Activated CD8-positive, alpha-beta T cell treated with anti-CD3 and anti-CD28 coated beads, Interleukin-2, amount 10 ng/mL, durations not matched to agents 7 days and 5 days (primary cell): ENCODE measurements around the gene FHOD3. TPM values are rescaled to one million over a fixed set of nuclear protein-coding genes. Genes with fewer than 3 reads are reported as not detected.
A peak's percentile ranks its signal among the peaks of the same experiment; 100 is the strongest.

Source experiments
- ATAC-seq: fragments of 150-1000 bp; cut with Tn5 transposase; one replicate; pipeline ENCODE4 v1.10.0; 2021; ENCODE audit warnings: moderate library complexity
- CTCF ChIA-PET: fragments of 350-600 bp; sonication (Branson Sonifier 250); formaldehyde crosslinking; loops from one replicate; lab custom pipeline; 2021; ENCODE audit warnings: antibody characterized with exemption; lab: Charles Lee
- POLR2A ChIA-PET: fragments of 350-600 bp; sonication (Branson Sonifier 250); formaldehyde crosslinking; loops from one replicate; lab custom pipeline; 2021; ENCODE audit warnings: antibody characterized with exemption; lab: Charles Lee
- DNase-seq: peaks from one replicate; pipeline ENCODE4 v3.0.0-alpha.2; 2020
- H3K27ac Mint-ChIP-seq: one replicate; pipeline ENCODE4 v1.8.0; 2021; ENCODE audit warnings: mild to moderate bottlenecking, mixed read lengths
- H3K27me3 Mint-ChIP-seq: one replicate; pipeline ENCODE4 v1.8.0; 2021; ENCODE audit warnings: low read depth, mixed read lengths
- H3K36me3 Mint-ChIP-seq: one replicate; pipeline ENCODE4 v1.8.0; 2021; ENCODE audit warnings: low read depth, mixed read lengths
- H3K4me1 Mint-ChIP-seq: one replicate; pipeline ENCODE4 v1.8.0; 2021; ENCODE audit warnings: low read depth, mixed read lengths
- H3K4me3 Mint-ChIP-seq: one replicate; pipeline ENCODE4 v1.8.0; 2021; ENCODE audit warnings: mild to moderate bottlenecking, mixed read lengths
- H3K9me3 Mint-ChIP-seq: one replicate; pipeline ENCODE4 v1.8.0; 2022; ENCODE audit warnings: mixed read lengths; ENCODE audit not compliant: insufficient read depth
- total RNA-seq, 2 experiments: library from RNA; stranded (reverse); gene quantifications; one replicate each; pipeline ENCODE4 v1.2.3, GENCODE V29; 2021

The FHOD3 gene
- total RNA-seq, 2 experiments from 2014 or later = not detected

DNA sequence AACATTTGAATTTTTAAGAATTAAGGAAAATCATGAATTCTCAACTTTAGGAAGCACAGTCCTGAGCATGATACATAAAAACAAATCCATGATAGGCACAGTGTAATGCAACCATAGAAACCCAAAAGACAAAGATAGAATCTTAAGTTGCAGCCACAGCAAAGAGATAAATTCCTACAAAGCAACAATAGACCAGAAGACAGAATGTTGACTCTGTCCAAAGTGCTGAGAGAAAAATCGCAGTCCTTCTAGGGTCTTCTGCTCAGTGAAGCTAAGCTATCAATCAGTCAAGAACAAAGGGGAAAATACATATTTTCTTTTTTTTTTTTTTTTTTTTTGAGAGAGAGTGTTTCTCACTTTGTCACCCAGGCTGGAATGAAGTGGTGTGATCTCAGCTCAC lies 22.0 kb upstream of the FHOD3 start:
- H3K9me3 Mint-ChIP-seq = no peaks in the 10 kb centered on the region
- H3K27me3 Mint-ChIP-seq = peaks cover 26% of the 10 kb centered on the region
- no peak overlapping the region for H3K27ac Mint-ChIP-seq
- ChIA-PET POLR2A (no interaction called here), CTCF (no interaction called here)
- no peaks in the 10 kb centered on the region for H3K4me1 Mint-ChIP-seq
- ATAC-seq (no peak), DNase-seq (no peak)
- H3K36me3 Mint-ChIP-seq = no peaks in the 10 kb centered on the region
- H3K4me3 Mint-ChIP-seq = no peak overlapping the region

DNA sequence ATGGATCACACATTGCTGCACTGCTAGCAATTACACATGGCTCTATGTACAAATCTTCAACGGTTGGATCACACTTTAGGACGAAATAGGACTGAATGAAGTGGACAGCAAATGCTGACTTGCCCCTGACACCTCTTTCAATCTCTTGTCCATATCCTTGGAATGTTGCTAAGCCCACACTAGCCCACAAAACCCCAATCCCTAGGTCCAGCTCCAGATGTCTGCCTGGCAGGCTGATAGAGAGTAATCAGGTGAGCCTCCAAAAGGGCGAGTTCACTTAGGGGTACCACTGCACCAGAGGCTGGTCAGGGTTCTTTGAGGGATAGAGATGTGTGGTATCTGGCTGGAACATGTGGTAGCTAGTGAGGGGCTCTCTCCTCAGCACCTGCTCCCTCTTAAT lies 18.5 kb upstream of the FHOD3 start:
- H3K27me3 Mint-ChIP-seq = peaks cover 29% of the 10 kb centered on the region
- DNase-seq = no peak
- no peaks in the 10 kb centered on the region for H3K4me1 Mint-ChIP-seq
- no peak overlapping the region for H3K4me3 Mint-ChIP-seq
- no peak for ATAC-seq
- POLR2A ChIA-PET = no interaction called here
- H3K36me3 Mint-ChIP-seq = no peaks in the 10 kb centered on the region
- no peaks in the 10 kb centered on the region for H3K9me3 Mint-ChIP-seq
- no peak overlapping the region for H3K27ac Mint-ChIP-seq
- CTCF ChIA-PET = interaction anchor here (0.6 to 3.4 kb wide), 3 partner anchors 183 to 194 kb away, joined by 3 to 19 read pairs (median 6); no protein-coding TSS in a partner anchor

DNA sequence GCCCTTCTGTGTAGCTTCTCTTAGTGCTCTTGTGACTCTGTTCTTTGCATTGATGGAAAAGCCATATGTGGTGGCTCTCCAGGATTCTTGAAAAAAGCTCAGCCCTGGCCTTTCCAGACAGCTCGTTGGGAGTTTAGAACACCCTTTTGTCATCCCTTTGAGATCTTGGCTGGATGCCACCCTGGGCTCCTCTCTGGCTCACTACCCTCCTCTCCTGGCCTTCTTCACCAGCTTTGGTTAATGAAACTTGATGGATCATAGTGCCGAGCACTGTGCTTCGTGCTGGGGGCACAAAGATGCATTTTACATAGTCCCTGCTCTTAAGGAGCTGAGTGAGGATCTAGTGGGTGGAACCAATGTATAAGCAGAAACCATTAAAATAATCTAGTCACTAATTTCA lies 15.6 kb upstream of the FHOD3 start:
- no peaks in the 10 kb centered on the region for H3K36me3 Mint-ChIP-seq
- DNase-seq (no peak), ATAC-seq (no peak)
- H3K27ac Mint-ChIP-seq = no peak overlapping the region
- ChIA-PET POLR2A (no interaction called here), CTCF (interaction anchor here (1.2 to 5.6 kb wide), 3 partner anchors 62 to 264 kb away, joined by 4 to 47 read pairs (median 19); no protein-coding TSS in a partner anchor)
- H3K27me3 Mint-ChIP-seq = peaks cover 18% of the 10 kb centered on the region
- no peak overlapping the region for H3K4me3 Mint-ChIP-seq
- no peaks in the 10 kb centered on the region for H3K9me3 Mint-ChIP-seq
- H3K4me1 Mint-ChIP-seq = peaks cover 1% of the 10 kb centered on the region

DNA sequence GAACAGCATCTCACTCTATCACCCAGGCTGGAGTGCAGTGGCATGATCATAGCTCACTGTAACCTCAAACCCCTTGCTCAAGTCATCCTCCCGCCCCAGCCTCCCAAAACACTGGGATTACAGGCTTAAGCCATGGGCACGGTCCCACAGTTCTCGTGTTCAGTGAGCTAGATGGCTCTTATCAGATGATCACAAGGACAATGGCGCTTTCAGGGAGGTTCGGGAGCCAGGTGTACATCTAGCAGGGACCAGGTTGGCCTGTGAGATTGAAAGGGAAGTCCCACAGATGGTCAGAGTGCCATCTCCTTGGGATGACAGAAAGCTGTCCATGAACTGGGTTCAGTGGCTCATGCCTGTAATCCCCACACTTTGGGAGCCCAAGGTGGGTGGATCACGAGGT lies 14.1 kb upstream of the FHOD3 start:
- no peak overlapping the region for H3K27ac Mint-ChIP-seq
- ATAC-seq (no peak), DNase-seq (no peak)
- ChIA-PET CTCF (interaction anchor here (0.9 to 5.6 kb wide), 9 partner anchors 10 to 266 kb away, joined by 3 to 50 read pairs (median 7); no protein-coding TSS in a partner anchor), POLR2A (no interaction called here)
- H3K4me3 Mint-ChIP-seq = no peak overlapping the region
- no peaks in the 10 kb centered on the region for H3K9me3 Mint-ChIP-seq
- H3K36me3 Mint-ChIP-seq = no peaks in the 10 kb centered on the region
- H3K4me1 Mint-ChIP-seq = peaks cover 1% of the 10 kb centered on the region
- peaks cover 15% of the 10 kb centered on the region for H3K27me3 Mint-ChIP-seq

DNA sequence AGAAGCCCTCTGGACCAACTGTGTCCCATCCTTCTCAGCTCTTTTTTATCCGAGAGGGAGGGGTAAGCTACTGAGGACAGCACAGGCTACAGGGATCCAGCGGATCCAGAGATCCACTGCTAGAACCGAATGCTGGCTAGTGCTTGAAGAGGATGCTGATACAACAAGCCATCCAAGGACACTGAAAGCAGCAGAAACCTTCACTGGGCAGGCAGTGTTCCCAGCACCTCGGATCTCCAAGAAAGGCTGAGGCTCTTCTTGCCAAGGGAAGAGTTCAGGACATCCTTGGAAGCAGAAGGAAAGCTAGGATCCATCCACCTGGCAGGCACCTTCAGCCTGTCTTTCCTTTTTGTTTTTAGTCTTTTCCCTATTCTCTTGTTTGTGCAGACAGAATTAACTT lies 13.2 kb upstream of the FHOD3 start:
- no peak for DNase-seq
- Mint-ChIP-seq H3K9me3 (no peaks in the 10 kb centered on the region), H3K36me3 (no peaks in the 10 kb centered on the region), H3K27ac (no peak overlapping the region), H3K4me3 (no peak overlapping the region), H3K4me1 (peaks cover 1% of the 10 kb centered on the region), H3K27me3 (peaks cover 14% of the 10 kb centered on the region)
- ChIA-PET CTCF (interaction anchor here (0.6 to 5.6 kb wide), 19 partner anchors 9 to 273 kb away, joined by 3 to 50 read pairs (median 5); partner anchors contain the start of genes ELP2 and SLC39A6), POLR2A (no interaction called here)
- ATAC-seq = no peak

DNA sequence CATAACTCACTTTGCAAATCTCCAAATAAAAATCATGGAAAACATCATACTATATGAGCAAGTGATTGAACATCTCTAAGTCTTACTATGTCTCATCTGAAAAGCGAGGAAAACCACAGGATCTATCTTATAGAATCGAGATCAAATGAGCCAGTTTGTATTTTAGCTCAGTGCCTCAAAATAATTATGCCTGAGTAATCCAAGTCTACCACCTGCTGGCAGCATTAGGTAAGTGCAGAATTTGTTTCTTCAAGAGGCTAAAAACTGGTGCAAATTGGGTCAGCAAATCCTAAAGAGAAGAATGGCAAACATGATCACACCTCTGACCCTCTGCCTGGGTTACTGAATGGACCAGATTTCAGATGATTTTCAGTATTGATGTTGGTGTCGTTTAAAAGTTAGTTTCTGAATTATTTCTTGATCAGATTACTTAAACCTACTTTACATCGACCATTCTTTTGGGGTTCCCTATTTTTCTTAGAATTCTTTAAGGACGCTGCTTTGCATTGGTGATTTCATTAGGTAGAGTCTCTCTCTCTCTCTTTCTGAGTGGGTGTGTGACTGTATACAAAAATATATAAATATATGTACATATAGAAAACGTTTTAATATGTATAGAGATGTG lies 12.7 kb upstream of the FHOD3 start:
- H3K27ac Mint-ChIP-seq = no peak overlapping the region
- peak; percentile 59 for DNase-seq
- H3K9me3 Mint-ChIP-seq = no peaks in the 10 kb centered on the region
- POLR2A ChIA-PET = no interaction called here
- CTCF ChIA-PET = interaction anchor here (0.6 to 5.6 kb wide), 19 partner anchors 8 to 273 kb away, joined by 3 to 50 read pairs (median 5); partner anchors contain the start of genes ELP2 and SLC39A6
- peaks cover 15% of the 10 kb centered on the region for H3K27me3 Mint-ChIP-seq
- no peak for ATAC-seq
- peaks cover 1% of the 10 kb centered on the region for H3K4me1 Mint-ChIP-seq
- no peak overlapping the region for H3K4me3 Mint-ChIP-seq
- H3K36me3 Mint-ChIP-seq = no peaks in the 10 kb centered on the region

DNA sequence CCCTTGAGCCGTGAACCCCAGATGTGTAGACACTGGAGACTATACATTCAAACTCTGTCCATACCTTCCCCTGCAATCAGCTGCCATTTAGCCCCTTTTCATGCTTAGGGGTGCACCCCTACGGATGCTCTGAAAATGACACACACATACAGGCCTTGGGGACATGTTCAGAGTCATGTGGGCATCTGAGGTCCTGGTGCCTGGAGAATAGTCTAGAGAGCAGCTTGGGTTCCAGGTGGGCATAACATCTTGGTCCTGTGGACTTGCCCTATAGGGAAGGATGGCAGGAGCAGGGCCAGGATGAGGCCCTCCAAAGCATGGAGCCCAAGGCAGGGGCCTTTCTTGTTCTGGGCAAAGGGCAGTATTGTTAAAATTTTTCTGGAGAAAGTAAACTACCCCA lies 9.9 kb upstream of the FHOD3 start:
- peaks cover 1% of the 10 kb centered on the region for H3K4me1 Mint-ChIP-seq
- no peak overlapping the region for H3K4me3 Mint-ChIP-seq
- ChIA-PET POLR2A (interaction anchor here (0.6 kb wide), 1 partner anchor 145 kb away, joined by 3 read pairs; no protein-coding TSS in a partner anchor), CTCF (interaction anchor here (5.6 kb wide), 1 partner anchor 193 kb away, joined by 50 read pairs; no protein-coding TSS in a partner anchor)
- ATAC-seq (no peak), DNase-seq (no peak)
- H3K27me3 Mint-ChIP-seq = peaks cover 15% of the 10 kb centered on the region
- H3K27ac Mint-ChIP-seq = no peak overlapping the region
- no peaks in the 10 kb centered on the region for H3K36me3 Mint-ChIP-seq
- H3K9me3 Mint-ChIP-seq = no peaks in the 10 kb centered on the region

DNA sequence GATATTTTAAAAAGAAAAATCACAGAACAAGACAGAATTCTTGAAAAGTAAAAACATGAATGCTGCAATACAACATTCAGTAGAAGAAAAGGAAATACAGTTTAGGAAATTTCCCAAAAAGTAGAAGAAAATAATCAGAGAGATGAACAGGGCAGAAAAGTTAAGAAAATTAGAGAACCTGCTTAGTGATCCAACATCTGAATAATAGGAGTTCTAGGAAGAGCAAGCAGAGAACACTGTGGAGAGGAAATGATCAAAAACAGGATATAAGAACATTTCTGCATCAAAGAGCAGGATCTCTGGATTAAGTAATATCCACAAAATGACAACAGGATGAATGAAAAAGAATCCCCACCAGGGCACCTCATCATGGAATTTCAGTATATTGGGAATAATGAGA lies 8.8 kb upstream of the FHOD3 start:
- ChIA-PET CTCF (no interaction called here), POLR2A (no interaction called here)
- Mint-ChIP-seq H3K9me3 (no peaks in the 10 kb centered on the region), H3K27me3 (peaks cover 15% of the 10 kb centered on the region), H3K36me3 (no peaks in the 10 kb centered on the region), H3K4me1 (peaks cover 1% of the 10 kb centered on the region), H3K27ac (no peak overlapping the region), H3K4me3 (no peak overlapping the region)
- DNase-seq (no peak), ATAC-seq (no peak)

DNA sequence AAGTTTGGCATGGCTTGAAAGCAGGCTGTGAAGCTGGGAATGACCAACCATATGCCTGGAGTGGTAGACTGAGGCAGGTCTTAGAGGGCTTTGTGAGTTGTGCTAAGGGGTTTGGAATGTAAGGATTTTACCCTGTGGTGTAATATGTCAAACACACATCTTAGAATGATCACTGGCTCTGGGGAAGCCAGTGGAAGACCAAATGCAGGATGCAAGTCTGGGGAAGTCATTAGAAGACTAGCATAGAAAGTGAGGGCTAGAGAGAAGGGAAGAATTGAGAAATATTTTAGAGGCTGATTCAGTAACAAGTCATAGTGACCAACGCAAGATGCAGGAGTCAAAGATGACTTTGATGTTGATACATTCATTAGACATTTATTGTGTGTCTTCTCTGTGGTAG lies 3.5 kb upstream of the FHOD3 start:
- no peaks in the 10 kb centered on the region for H3K4me1 Mint-ChIP-seq
- H3K4me3 Mint-ChIP-seq = no peak overlapping the region
- POLR2A ChIA-PET = interaction anchor here (0.5 kb wide), 1 partner anchor 463 kb away, joined by 3 read pairs; no protein-coding TSS in a partner anchor

DNA sequence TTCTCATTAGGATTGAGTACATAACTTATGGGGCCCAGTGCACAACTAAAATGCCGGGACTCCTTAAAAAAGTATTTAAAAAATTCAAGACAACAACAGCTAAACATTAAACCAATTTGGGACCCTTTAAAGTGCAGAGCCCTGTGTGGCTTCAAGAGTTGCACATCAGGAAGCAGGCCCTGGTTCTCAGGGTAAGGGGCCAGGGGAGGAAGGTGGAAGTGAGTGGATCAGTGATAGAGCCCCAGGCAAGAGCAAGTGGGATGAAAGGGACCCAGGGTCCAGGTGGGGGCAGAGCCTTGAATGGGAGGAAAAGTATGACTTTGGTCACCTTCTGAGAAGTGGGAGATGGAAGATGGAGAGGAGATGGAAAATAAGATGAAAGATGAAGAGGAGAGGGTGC lies 2.3 kb upstream of the FHOD3 start:
- POLR2A ChIA-PET = no interaction called here
- Mint-ChIP-seq H3K27me3 (peaks cover 21% of the 10 kb centered on the region), H3K27ac (no peak overlapping the region), H3K36me3 (no peaks in the 10 kb centered on the region), H3K4me3 (no peak overlapping the region), H3K4me1 (no peaks in the 10 kb centered on the region), H3K9me3 (no peaks in the 10 kb centered on the region)
- CTCF ChIA-PET = interaction anchor here (1.8 kb wide), 1 partner anchor 11 kb away, joined by 7 read pairs; no protein-coding TSS in a partner anchor
- no peak for ATAC-seq
- DNase-seq = no peak

More for the DNA sequence above, 3.5 kb upstream of the FHOD3 start:
- ATAC-seq (no peak), DNase-seq (no peak)
- Mint-ChIP-seq H3K9me3 (no peaks in the 10 kb centered on the region), H3K36me3 (no peaks in the 10 kb centered on the region), H3K27ac (no peak overlapping the region), H3K27me3 (peaks cover 15% of the 10 kb centered on the region)
- CTCF ChIA-PET = interaction anchor here (1.8 kb wide), 1 partner anchor 10 kb away, joined by 7 read pairs; no protein-coding TSS in a partner anchor

DNA sequence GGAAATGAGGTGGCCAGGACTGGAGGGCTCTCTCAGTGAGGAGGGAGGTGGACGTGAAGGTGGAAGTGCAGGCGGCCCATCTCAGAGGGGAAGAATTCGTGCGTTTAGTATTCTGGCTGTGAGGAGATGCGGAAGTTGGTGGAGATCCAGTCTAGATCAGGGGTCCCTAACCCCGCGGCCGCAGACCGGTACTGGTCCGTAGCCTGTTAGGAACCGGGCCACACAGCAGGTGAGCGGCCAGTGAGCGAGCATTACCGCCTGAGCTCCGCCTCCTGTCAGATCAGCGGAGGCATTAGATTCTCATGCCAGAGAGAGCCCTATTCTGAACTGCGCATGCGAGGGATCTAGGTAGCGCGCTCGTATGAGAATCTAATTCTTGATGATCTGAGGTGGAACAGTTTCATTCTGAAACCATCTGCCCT lies 1.6 kb upstream of the FHOD3 start:
- Mint-ChIP-seq H3K4me3 (no peak overlapping the region), H3K9me3 (no peaks in the 10 kb centered on the region), H3K27ac (no peak overlapping the region), H3K36me3 (no peaks in the 10 kb centered on the region), H3K4me1 (no peaks in the 10 kb centered on the region), H3K27me3 (peaks cover 26% of the 10 kb centered on the region)
- DNase-seq (no peak), ATAC-seq (no peak)
- POLR2A ChIA-PET = no interaction called here
- CTCF ChIA-PET = no interaction called here

DNA sequence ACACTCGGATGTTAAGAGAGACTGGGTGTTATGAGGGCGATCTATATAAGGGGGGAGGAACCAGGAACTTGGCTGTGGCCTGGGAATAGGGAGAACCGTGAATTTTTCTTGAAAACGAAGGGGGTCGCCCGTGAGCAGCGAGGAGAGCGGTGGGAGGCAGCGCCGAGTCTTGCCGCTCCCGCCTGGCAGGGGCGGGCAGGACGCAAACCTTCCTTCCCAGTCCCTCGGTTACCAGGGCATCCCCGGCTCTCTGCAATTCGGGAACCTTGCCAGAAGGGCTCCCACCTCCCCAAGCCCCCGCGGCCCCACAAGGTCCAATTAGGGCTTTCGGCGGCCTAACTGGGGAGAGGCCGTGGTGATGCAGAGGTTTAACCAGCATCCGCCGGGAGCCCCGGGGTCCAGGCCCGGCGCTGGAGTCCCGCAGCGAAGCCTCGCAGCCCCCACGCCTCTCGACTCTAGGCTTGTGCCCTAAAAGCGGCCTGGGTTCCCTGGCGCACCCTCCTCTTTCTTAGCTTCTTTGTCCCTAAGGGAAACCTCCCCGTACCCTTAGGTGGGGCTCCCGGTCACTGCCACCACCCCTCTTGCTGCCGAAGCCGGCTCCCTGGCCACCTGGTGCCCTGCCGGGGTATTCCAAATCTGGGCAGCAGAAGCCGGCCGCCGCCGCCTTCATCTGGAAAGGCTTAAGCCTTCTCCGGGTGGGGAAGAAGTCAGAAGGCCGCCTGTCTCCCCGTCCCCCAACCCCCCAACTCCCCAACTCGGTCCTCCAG lies 680 bp upstream of the FHOD3 start:
- Mint-ChIP-seq H3K36me3 (no peaks in the 10 kb centered on the region), H3K9me3 (no peaks in the 10 kb centered on the region), H3K4me3 (peak overlapping the region; percentile 16), H3K27ac (no peak overlapping the region), H3K4me1 (no peaks in the 10 kb centered on the region), H3K27me3 (peaks cover 21% of the 10 kb centered on the region)
- ChIA-PET CTCF (no interaction called here), POLR2A (no interaction called here)
- no peak for DNase-seq
- peak; percentile 27 for ATAC-seq
